AG09309 (cell line): Measurements from ENCODE around the gene PLA2G7.

Source experiments
- DNase-seq: peaks from one replicate; pipeline ENCODE4 v3.0.0-alpha.2; 2010; ENCODE audit warnings: low read depth
- H3K4me3 ChIP-seq: 2 replicates; pipeline ENCODE4 v1.5.1; 2011; ENCODE audit warnings: mild to moderate bottlenecking, low read depth, low read length, moderate library complexity; ENCODE audit not compliant: control insufficient read depth
- TF ChIP-seq, protein P1 (sequence below): IDR thresholded peaks from 2 replicates; pipeline ENCODE4 v1.5.1; 2011; ENCODE audit warnings: mild to moderate bottlenecking, low read depth, low read length, inconsistent platforms; ENCODE audit not compliant: insufficient read depth, control insufficient read depth; ENCODE audit errors: missing control alignments

Gene PLA2G7

DNA sequence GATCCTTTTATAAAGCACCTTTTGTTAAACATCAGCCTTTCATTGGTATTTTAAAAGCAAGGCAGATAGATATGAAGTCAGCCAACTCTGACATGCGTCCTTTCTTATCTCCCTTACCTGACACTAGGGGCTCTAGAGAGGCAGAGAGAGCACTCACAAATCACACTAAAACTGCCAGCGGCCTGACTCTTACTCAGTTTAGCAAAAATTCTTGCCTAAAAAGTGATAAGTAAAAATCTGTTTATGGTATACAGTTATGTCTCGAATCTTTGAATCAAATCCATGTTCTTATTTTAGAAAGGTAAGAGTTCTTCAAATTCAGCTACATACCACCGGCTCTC is 57.9 kb downstream of the PLA2G7 start:
- DNase-seq = no peak
- no peak overlapping the region for H3K4me3 ChIP-seq
- TF ChIP-seq, protein P1, sequence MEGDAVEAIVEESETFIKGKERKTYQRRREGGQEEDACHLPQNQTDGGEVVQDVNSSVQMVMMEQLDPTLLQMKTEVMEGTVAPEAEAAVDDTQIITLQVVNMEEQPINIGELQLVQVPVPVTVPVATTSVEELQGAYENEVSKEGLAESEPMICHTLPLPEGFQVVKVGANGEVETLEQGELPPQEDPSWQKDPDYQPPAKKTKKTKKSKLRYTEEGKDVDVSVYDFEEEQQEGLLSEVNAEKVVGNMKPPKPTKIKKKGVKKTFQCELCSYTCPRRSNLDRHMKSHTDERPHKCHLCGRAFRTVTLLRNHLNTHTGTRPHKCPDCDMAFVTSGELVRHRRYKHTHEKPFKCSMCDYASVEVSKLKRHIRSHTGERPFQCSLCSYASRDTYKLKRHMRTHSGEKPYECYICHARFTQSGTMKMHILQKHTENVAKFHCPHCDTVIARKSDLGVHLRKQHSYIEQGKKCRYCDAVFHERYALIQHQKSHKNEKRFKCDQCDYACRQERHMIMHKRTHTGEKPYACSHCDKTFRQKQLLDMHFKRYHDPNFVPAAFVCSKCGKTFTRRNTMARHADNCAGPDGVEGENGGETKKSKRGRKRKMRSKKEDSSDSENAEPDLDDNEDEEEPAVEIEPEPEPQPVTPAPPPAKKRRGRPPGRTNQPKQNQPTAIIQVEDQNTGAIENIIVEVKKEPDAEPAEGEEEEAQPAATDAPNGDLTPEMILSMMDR = peak; percentile 6

DNA sequence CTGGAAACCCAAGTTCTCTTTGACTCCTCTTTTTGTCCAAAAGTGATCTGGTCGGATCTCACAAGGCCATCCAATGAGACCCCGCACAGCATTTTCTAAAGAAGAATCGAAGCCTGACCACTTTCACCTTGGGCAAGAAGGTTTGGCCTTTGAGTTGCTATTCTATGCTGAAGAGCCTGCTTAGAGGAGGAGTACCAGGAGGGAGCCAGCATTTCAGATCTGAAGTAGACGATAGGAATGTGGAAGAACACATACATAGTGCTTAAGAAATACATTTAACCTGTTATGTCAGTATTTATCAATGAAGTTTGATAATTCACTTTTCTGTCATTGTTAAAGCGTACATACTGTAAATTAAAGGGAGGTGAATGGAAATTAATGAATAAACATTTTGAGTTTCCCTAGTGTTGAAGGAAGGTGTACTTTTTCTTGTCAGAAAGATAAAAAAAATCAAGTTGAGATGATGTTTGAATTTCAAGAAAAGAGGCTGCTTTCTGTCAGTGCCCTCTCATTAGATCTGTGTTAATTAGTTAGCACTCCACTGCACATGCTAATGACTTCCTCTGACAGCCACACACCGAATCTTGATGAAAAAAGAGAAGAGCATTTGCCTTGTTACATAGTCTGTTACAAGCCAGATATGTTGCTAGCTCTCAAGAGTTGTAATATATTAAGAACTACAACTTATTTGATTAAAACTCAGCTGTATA is 58.4 kb downstream of the PLA2G7 start:
- TF ChIP-seq, protein P1 = no peak
- H3K4me3 ChIP-seq = no peak overlapping the region
- no peak for DNase-seq

DNA sequence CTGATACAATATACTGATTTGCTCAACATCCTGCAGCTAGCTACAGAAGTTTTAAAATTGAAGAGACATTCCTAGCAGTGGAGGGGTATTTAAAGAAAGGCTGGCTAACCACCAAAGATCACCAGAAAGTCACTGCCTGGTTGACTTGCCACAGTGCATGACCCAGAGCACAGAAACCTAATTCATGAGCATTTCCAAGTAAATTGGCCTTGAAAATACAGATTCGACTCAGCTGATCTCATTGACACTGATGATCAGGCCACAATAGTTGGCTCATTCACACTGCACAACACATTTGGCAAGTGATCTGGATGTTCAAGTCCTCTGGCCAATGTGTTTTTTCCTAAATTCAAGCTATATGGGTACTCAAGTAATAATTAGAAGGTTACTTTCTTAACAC is 60.8 kb downstream of the PLA2G7 start:
- TF ChIP-seq, protein P1 = no peak
- no peak for DNase-seq
- no peak overlapping the region for H3K4me3 ChIP-seq

DNA sequence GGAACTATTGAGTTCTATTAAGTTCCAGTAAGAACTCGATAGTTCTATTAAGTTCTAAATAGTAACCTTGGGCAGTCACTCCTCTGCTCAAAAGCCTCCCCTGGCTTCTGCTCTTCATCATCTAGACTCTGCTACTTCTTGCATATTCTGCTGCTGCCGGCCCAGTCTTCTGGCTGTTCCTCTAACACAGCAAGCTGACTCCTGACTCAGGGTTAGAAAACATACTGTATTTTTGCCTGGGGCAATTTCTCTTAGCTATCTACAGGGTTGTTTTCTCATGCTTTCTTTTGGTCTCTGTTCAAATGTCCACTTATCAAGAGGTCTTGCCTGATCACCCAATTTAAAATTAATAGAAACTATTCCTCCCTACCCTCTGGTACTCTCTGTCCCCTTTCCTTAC is 67.8 kb downstream of the PLA2G7 start:
- no peak for DNase-seq
- TF ChIP-seq, protein P1 = no peak
- no peak overlapping the region for H3K4me3 ChIP-seq

DNA sequence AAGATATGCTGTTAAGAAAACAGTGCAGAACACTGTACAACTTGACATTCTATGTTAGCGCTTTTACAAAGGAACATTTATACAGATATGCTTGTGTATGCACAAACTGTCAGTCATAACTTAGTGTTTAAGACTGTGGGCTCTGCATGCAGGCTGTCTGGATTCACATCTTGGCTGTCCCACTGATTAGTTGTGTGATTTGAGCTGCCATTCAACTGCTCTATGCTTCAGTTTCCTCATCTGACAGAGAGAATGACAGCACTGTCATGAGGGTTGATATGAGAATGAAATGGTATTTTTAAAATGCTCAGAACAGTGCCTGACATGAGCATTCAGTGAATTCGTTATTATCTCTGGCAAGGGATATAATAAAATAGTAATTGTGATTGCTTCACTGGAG is 73.7 kb downstream of the PLA2G7 start:
- TF ChIP-seq, protein P1 = no peak
- DNase-seq = no peak
- no peak overlapping the region for H3K4me3 ChIP-seq

DNA sequence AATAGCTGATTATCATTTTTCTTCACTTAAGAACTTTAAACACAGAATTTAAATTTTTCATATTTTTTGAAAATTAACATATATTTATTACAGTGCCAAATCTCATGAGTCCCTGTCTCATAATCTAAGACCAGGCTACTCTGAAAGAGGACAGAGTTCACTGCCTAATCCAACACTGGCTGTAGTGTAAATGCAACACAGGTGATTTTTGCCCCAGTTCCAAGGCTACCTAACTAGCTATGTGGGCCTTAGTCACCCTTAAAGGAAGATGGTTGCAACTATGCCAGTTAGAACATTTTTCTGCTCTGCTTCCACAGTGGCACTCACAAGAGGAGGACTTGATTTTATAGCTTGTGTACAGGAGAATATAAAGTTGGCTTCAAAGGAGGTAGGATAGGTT is 77.5 kb downstream of the PLA2G7 start:
- H3K4me3 ChIP-seq = no peak overlapping the region
- DNase-seq = no peak
- TF ChIP-seq, protein P1 = no peak
